Measurements from ENCODE around the gene PGLYRP3.

PGLYRP3 gene

GRCh38 chr1:153312570-153313186, at the start of gene PGLYRP3:
PGLYRP3 (minus strand) TSS chr1:153312952; CDS start chr1:153310665, 2,287 bp downstream.
- no peak for FAIRE-seq
- no peak for DNase-seq (ENCODE audit: extremely low spot score, insufficient read length, low read depth)

GRCh38 chr1:153362187-153362775, 49.5 kb upstream of the PGLYRP3 start:
- DNase-seq (ENCODE audit: extremely low spot score, insufficient read length, low read depth) (no peak), FAIRE-seq (no peak)

GRCh38 chr1:153361480-153362109, 48.8 kb upstream of the PGLYRP3 start:
- FAIRE-seq (no peak), DNase-seq (ENCODE audit: extremely low spot score, insufficient read length, low read depth) (no peak)

- FAIRE-seq, result no peak
- no peak for DNase-seq (ENCODE audit: extremely low spot score, insufficient read length, low read depth)
These were observed 48.1 kb upstream of the PGLYRP3 start for GRCh38 chr1:153360592-153361479.

GRCh38 chr1:153360190-153360589, 47.4 kb upstream of the PGLYRP3 start:
- DNase-seq (ENCODE audit: extremely low spot score, insufficient read length, low read depth) (no peak), FAIRE-seq (no peak)

- DNase-seq (ENCODE audit: extremely low spot score, insufficient read length, low read depth) (no peak), FAIRE-seq (no peak)
These were observed 46.5 kb upstream of the PGLYRP3 start for GRCh38 chr1:153359241-153359640.

GRCh38 chr1:153358691-153358975, 45.9 kb upstream of the PGLYRP3 start:
- DNase-seq (ENCODE audit: extremely low spot score, insufficient read length, low read depth) (no peak), FAIRE-seq (no peak)

GRCh38 chr1:153357853-153358690, 45.3 kb upstream of the PGLYRP3 start, which contains the start of gene S100A9:
S100A9 (plus strand) TSS chr1:153357854; CDS start chr1:153358284, 430 bp downstream.
- DNase-seq (ENCODE audit: extremely low spot score, insufficient read length, low read depth), result no peak
- no peak for FAIRE-seq

- DNase-seq (ENCODE audit: extremely low spot score, insufficient read length, low read depth), result no peak
- FAIRE-seq, result no peak
These were observed 44.5 kb upstream of the PGLYRP3 start for GRCh38 chr1:153357076-153357852.

- no peak for FAIRE-seq
- DNase-seq (ENCODE audit: extremely low spot score, insufficient read length, low read depth), result no peak
These were observed 43.8 kb upstream of the PGLYRP3 start for GRCh38 chr1:153356392-153357075.

GRCh38 chr1:153355445-153356071, 42.8 kb upstream of the PGLYRP3 start:
- DNase-seq (ENCODE audit: extremely low spot score, insufficient read length, low read depth), result no peak
- peak; percentile 74 for FAIRE-seq

GRCh38 chr1:153354515-153355193, 41.9 kb upstream of the PGLYRP3 start:
- no peak for DNase-seq (ENCODE audit: extremely low spot score, insufficient read length, low read depth)
- FAIRE-seq, result no peak

- no peak for FAIRE-seq
- no peak for DNase-seq (ENCODE audit: extremely low spot score, insufficient read length, low read depth)
These were observed 40.6 kb upstream of the PGLYRP3 start for GRCh38 chr1:153353226-153353947.

- FAIRE-seq, result peak; percentile 81
- DNase-seq (ENCODE audit: extremely low spot score, insufficient read length, low read depth), result peak; percentile 52
These were observed 39.8 kb upstream of the PGLYRP3 start for GRCh38 chr1:153352523-153352922.

- DNase-seq (ENCODE audit: extremely low spot score, insufficient read length, low read depth) (no peak), FAIRE-seq (no peak)
These were observed 37.7 kb upstream of the PGLYRP3 start for GRCh38 chr1:153350321-153350957.
